IPS DF 4.7 (cell line): ENCODE results near the gene ZRANB2.

Experiments
- DNase-seq: peaks from one replicate; pipeline ENCODE4 v3.0.0-alpha.2; 2013; ENCODE audit warnings: low spot score; ENCODE audit errors: extremely low read depth

The ZRANB2 gene

GRCh38 chr1:71080739-71081696, at the start of gene ZRANB2:
Gene ZRANB2, minus strand, starts transcription at chr1:71081035. Its CDS starts 40 bp downstream, at chr1:71080995.
- DNase-seq = peak; percentile 90

- no peak for DNase-seq
These were observed 47.2 kb upstream of the ZRANB2 start for GRCh38 chr1:71128060-71128459.

- DNase-seq = no peak
These were observed 37.3 kb upstream of the ZRANB2 start for GRCh38 chr1:71118086-71118485.

GRCh38 chr1:71116729-71117128, 35.9 kb upstream of the ZRANB2 start:
- no peak for DNase-seq

GRCh38 chr1:71106658-71107322, 26.0 kb upstream of the ZRANB2 start:
- no peak for DNase-seq

GRCh38 chr1:71104417-71104816, 23.6 kb upstream of the ZRANB2 start:
- DNase-seq = no peak

- DNase-seq = no peak
These were observed 21.1 kb upstream of the ZRANB2 start for GRCh38 chr1:71101839-71102376.

- DNase-seq = no peak
These were observed 16.6 kb upstream of the ZRANB2 start for GRCh38 chr1:71097428-71097827.

GRCh38 chr1:71094913-71095312, 14.1 kb upstream of the ZRANB2 start:
- no peak for DNase-seq

GRCh38 chr1:71093938-71094337, 13.1 kb upstream of the ZRANB2 start:
- no peak for DNase-seq

- no peak for DNase-seq
These were observed 8.9 kb upstream of the ZRANB2 start for GRCh38 chr1:71089536-71090270.

- DNase-seq = no peak
These were observed 7.9 kb upstream of the ZRANB2 start for GRCh38 chr1:71088645-71089287.

GRCh38 chr1:71087713-71088112, 6.9 kb upstream of the ZRANB2 start:
- DNase-seq = no peak

GRCh38 chr1:71087060-71087459, 6.2 kb upstream of the ZRANB2 start:
- no peak for DNase-seq

GRCh38 chr1:71086331-71086730, 5.5 kb upstream of the ZRANB2 start:
- DNase-seq = no peak

- DNase-seq = no peak
These were observed 2.4 kb upstream of the ZRANB2 start for GRCh38 chr1:71083271-71083670.

- DNase-seq = no peak
These were observed 854 bp upstream of the ZRANB2 start for GRCh38 chr1:71081697-71082080.

- DNase-seq = no peak
These were observed 551 bp downstream of the ZRANB2 start for GRCh38 chr1:71080230-71080738.

GRCh38 chr1:71074681-71075080, 6.2 kb downstream of the ZRANB2 start:
- no peak for DNase-seq

GRCh38 chr1:71072273-71072672, 8.6 kb downstream of the ZRANB2 start:
- DNase-seq = no peak

GRCh38 chr1:71071720-71072119, 9.1 kb downstream of the ZRANB2 start:
- no peak for DNase-seq
